Calu3 (cell line): ENCODE data around the gene SOSTDC1. TPM values are rescaled to one million over a fixed set of nuclear protein-coding genes. Genes with fewer than 3 reads are reported as not detected.

ENCODE experiments used
- BruUV-seq: library from RNA; stranded (reverse); fragments of 400-500 nt; replicated peaks from 2 replicates; lab custom pipeline; 2021; lab: Mats Ljungman, UMichigan
- CTCF ChIA-PET: fragments of 300-600 bp; sonication (Branson Sonifier 250); formaldehyde crosslinking; loops from one replicate; lab custom pipeline; 2022; ENCODE audit warnings: antibody characterized with exemption; lab: Charles Lee
- DNase-seq: peaks from one replicate; pipeline ENCODE4 v3.0.0; 2022
- H3K27ac Mint-ChIP-seq: one replicate; pipeline ENCODE4 v1.8.0; 2022; ENCODE audit warnings: mixed read lengths; ENCODE audit not compliant: unreplicated experiment
- H3K27me3 Mint-ChIP-seq: one replicate; pipeline ENCODE4 v1.8.0; 2022; ENCODE audit warnings: mixed read lengths; ENCODE audit not compliant: unreplicated experiment
- H3K36me3 Mint-ChIP-seq: one replicate; pipeline ENCODE4 v1.8.0; 2022; ENCODE audit warnings: mild to moderate bottlenecking, moderate library complexity, mixed read lengths; ENCODE audit not compliant: insufficient read depth, unreplicated experiment
- H3K4me1 Mint-ChIP-seq: one replicate; pipeline ENCODE4 v1.8.0; 2022; ENCODE audit warnings: mild to moderate bottlenecking, low read depth, mixed read lengths; ENCODE audit not compliant: unreplicated experiment
- H3K4me3 Mint-ChIP-seq: one replicate; pipeline ENCODE4 v1.8.0; 2022; ENCODE audit warnings: mild to moderate bottlenecking, low read depth, moderate library complexity, mixed read lengths; ENCODE audit not compliant: unreplicated experiment
- H3K9me3 Mint-ChIP-seq: one replicate; pipeline ENCODE4 v1.8.0; 2022; ENCODE audit warnings: low read depth, mixed read lengths; ENCODE audit not compliant: unreplicated experiment
- intact Hi-C: fragments of 100-400 bp; cut with micrococcal nuclease; formaldehyde crosslinking; loops from one replicate; pipeline ENCODE4 v1.10.0; 2022; ENCODE audit not compliant: unreplicated experiment
- total RNA-seq: library from RNA; stranded (reverse); gene quantifications from 2 replicates; pipeline ENCODE4 v1.2.3, GENCODE V29; 2022
- TF ChIP-seq, protein P1 (sequence below): fragments of 200-600 bp; IDR thresholded peaks from one replicate; pipeline ENCODE4 v1.8.0; 2022; ENCODE audit warnings: antibody characterized with exemption; ENCODE audit not compliant: unreplicated experiment

SOSTDC1 gene
- total RNA-seq, 1 experiment from 2014 or later, result 13.9 TPM

DNA sequence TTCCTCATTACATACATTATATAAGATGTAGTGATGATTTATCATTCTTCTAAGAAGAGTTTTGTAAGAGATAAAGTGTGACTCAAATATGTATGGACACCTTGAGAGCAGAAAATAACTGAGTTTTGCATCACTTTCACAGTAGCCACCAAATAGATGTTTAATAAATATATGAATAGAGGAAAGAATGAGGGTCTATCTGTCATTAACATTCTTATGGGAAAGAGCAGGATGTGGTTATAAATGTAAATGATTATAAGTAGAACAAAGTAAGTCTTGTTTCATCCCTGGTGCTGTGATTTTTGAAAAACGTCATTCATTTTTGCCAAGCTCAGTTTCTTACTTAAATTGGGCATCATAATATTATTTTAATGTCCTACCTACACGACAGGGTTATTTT is 29.2 kb downstream of the SOSTDC1 start:
- no peak overlapping the region for H3K27ac Mint-ChIP-seq
- no peak overlapping the region for H3K4me3 Mint-ChIP-seq
- H3K27me3 Mint-ChIP-seq, result no peaks in the 10 kb centered on the region
- TF ChIP-seq, protein P1, sequence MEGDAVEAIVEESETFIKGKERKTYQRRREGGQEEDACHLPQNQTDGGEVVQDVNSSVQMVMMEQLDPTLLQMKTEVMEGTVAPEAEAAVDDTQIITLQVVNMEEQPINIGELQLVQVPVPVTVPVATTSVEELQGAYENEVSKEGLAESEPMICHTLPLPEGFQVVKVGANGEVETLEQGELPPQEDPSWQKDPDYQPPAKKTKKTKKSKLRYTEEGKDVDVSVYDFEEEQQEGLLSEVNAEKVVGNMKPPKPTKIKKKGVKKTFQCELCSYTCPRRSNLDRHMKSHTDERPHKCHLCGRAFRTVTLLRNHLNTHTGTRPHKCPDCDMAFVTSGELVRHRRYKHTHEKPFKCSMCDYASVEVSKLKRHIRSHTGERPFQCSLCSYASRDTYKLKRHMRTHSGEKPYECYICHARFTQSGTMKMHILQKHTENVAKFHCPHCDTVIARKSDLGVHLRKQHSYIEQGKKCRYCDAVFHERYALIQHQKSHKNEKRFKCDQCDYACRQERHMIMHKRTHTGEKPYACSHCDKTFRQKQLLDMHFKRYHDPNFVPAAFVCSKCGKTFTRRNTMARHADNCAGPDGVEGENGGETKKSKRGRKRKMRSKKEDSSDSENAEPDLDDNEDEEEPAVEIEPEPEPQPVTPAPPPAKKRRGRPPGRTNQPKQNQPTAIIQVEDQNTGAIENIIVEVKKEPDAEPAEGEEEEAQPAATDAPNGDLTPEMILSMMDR, result no peak
- DNase-seq, result no peak
- H3K36me3 Mint-ChIP-seq, result no peaks in the 10 kb centered on the region
- no peaks in the 10 kb centered on the region for H3K9me3 Mint-ChIP-seq
- CTCF ChIA-PET, result interaction anchor here (0.6 to 1.5 kb wide), 6 partner anchors 15 to 128 kb away, joined by 3 to 8 read pairs (median 4); partner anchors contain the start of gene CRPPA
- peaks cover 18% of the 10 kb centered on the region for H3K4me1 Mint-ChIP-seq
- BruUV-seq, result no TSS peak
- intact Hi-C loops, result loop anchor here (10.0 kb wide), 1 partner anchor 248 kb away; no protein-coding TSS in a partner anchor

DNA sequence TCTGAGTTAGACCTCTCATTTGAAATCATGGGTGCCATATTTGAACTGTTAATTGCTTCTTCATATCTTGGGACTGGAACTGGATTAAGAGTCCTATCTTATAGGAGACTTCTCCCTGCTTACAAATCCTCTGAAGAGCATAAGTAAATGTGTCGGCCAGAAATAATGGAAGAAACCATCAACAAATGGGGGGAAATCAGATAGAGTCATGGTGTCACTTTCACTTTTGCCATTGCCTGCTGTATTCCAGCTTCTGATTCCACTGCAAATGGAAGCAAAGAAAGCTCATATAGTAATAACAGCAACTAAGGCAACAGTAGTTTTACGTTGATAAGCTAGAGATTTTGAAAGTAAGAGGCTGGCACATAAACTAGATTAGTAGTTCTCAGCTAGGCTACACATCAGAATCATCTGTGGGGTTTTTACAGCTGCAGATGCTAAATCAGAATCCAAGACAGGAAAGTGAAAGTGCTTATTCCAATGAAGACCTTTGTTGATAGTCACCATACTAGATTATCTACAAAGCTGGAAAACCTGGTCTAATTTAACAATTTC is 31.9 kb downstream of the SOSTDC1 start:
- intact Hi-C loops, result loop anchor here (5.0 to 10.0 kb wide), 2 partner anchors 251 to 321 kb away; no protein-coding TSS in a partner anchor
- Mint-ChIP-seq H3K9me3 (peaks cover 3% of the 10 kb centered on the region), H3K4me3 (no peak overlapping the region), H3K4me1 (peaks cover 45% of the 10 kb centered on the region), H3K36me3 (no peaks in the 10 kb centered on the region), H3K27ac (no peak overlapping the region), H3K27me3 (no peaks in the 10 kb centered on the region)
- no peak for DNase-seq
- TF ChIP-seq, protein P1, result no peak
- BruUV-seq, result no TSS peak
- CTCF ChIA-PET, result interaction anchor here (0.9 to 2.4 kb wide), 3 partner anchors 13 to 131 kb away, joined by 4 to 20 read pairs (median 5); partner anchors contain the start of gene CRPPA

DNA sequence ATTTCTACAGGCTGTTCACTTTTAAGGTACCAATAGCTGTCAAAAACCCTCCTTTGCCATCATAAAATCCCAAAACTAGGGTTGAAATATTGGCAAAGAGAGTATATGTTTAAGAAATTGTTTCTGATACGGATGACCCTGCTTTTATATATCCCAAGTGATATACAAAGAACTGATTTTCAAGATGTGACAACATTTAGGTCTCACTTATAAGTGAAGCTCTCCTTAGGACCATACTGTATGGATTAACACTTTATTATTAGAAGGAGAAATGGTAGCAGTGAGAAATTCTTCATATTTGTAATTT is 33.2 kb downstream of the SOSTDC1 start:
- peaks cover 51% of the 10 kb centered on the region for H3K4me1 Mint-ChIP-seq
- DNase-seq, result no peak
- H3K27ac Mint-ChIP-seq, result no peak overlapping the region
- BruUV-seq, result no TSS peak
- H3K27me3 Mint-ChIP-seq, result no peaks in the 10 kb centered on the region
- H3K36me3 Mint-ChIP-seq, result no peaks in the 10 kb centered on the region
- H3K4me3 Mint-ChIP-seq, result no peak overlapping the region
- CTCF ChIA-PET, result interaction anchor here (0.6 to 2.4 kb wide), 3 partner anchors 86 to 290 kb away, joined by 3 to 20 read pairs (median 4); no protein-coding TSS in a partner anchor
- TF ChIP-seq, protein P1, result no peak
- peaks cover 3% of the 10 kb centered on the region for H3K9me3 Mint-ChIP-seq
- intact Hi-C loops, result loop anchor here (1.0 to 10.0 kb wide), 3 partner anchors 133 to 320 kb away; no protein-coding TSS in a partner anchor

DNA sequence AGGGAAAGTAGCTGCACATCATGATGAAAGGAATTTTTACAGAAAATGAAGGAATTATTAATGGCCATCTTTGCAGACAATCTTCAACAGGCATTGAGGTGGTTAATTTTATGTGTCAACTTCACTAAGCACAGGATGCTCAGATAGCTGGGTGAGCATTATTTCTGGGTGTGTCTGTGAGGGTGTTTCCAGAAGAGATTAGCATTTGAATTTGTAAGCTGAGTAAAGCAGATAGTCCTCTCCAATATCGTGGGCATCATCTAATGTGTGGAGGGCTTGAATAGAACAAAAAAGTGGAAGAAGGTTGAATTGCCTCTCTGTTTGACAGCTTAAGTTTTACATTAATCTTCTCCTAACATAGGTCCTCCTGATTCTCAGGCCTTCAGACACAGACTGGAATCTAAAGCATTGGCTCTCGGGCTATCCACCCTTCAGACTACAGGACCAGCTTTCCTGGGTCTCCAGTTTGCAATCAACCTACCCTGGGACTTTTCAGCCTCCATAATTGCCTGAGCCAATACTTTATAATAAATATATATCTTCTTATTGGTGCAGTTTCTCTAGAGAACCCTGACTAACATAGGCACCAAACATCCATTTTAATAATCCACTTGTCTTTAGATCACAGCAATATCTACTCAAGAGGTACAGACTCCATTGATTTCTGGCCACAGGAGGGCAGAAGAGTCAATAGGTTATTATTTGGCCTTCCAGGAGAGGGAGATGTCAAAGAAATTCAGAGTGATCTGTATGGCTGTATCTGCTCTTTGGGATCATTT is 33.7 kb downstream of the SOSTDC1 start:
- Mint-ChIP-seq H3K36me3 (no peaks in the 10 kb centered on the region), H3K4me3 (no peak overlapping the region), H3K27me3 (no peaks in the 10 kb centered on the region), H3K27ac (no peak overlapping the region), H3K9me3 (peaks cover 3% of the 10 kb centered on the region), H3K4me1 (peaks cover 51% of the 10 kb centered on the region)
- intact Hi-C loops, result loop anchor here (1.0 to 10.0 kb wide), 3 partner anchors 133 to 320 kb away; no protein-coding TSS in a partner anchor
- peak; percentile 55 for DNase-seq
- BruUV-seq, result no TSS peak
- CTCF ChIA-PET, result interaction anchor here (0.7 to 3.7 kb wide), 4 partner anchors 12 to 135 kb away, joined by 3 to 22 read pairs (median 3); no protein-coding TSS in a partner anchor
- TF ChIP-seq, protein P1, result no peak
